GM10266 (cell line): Measurements from ENCODE around the gene CYS1.

Source experiments
- DNase-seq: peaks from one replicate; pipeline ENCODE4 v3.0.0; 2012; ENCODE audit errors: extremely low spot score
- CTCF ChIP-seq: IDR thresholded peaks from 2 replicates; pipeline ENCODE4 v1.5.1; 2012; ENCODE audit warnings: mild to moderate bottlenecking, low read depth; ENCODE audit not compliant: control insufficient read depth, insufficient read depth; ENCODE audit errors: missing control alignments

The CYS1 gene

GRCh38 chr2:10056439-10056838 is 23.8 kb downstream of the CYS1 start:
- TF ChIP-seq CTCF: no peak

GRCh38 chr2:10054976-10055375 is 25.2 kb downstream of the CYS1 start:
- no peak for TF ChIP-seq CTCF

More at GRCh38 chr2:10056439-10056838, 23.8 kb downstream of the CYS1 start:
- no peak for DNase-seq

GRCh38 chr2:10054424-10054823 is 25.8 kb downstream of the CYS1 start:
- TF ChIP-seq CTCF: no peak
- no peak for DNase-seq

More at GRCh38 chr2:10054976-10055375, 25.2 kb downstream of the CYS1 start:
- no peak for DNase-seq

DNA sequence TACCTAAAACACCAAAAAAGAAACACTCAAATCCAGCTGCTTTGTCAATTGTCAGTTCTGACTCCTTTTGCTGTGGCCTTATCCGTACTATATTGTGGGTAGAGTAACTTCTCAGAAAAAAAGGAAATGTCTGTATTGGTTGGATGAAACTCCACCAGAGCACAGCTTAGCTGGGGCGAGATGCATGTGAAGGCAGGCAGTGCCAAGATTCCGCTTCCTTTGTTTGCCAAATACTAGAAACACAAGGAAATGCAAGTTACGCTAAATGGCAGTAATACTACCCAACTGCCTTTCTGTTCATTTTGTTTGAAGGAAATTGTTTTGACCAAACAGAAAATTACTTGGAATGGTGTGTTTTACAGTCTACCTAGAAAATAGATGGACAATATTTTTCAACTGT is 26.9 kb downstream of the CYS1 start:
- TF ChIP-seq CTCF: no peak

DNA sequence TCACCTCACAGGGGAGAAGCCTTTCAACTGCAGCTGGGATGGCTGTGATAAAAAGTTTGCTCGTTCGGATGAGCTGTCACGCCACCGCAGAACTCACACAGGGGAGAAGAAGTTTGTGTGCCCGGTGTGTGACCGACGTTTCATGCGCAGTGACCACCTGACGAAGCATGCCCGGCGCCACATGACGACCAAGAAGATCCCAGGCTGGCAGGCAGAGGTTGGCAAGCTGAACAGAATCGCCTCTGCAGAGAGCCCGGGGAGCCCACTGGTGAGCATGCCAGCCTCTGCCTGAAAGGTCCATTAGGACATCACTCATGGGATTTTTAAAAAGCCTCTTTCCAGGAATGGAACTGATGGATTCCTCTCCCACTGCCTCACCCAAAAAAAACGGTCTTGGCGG is 28.0 kb downstream of the CYS1 start:
- TF ChIP-seq CTCF: no peak
- DNase-seq: no peak

More for the DNA sequence above, 26.9 kb downstream of the CYS1 start:
- DNase-seq: no peak

- DNase-seq: peak; percentile 76
- TF ChIP-seq CTCF: peak; percentile 53
These were observed 31.6 kb downstream of the CYS1 start for GRCh38 chr2:10048501-10049171.

DNA sequence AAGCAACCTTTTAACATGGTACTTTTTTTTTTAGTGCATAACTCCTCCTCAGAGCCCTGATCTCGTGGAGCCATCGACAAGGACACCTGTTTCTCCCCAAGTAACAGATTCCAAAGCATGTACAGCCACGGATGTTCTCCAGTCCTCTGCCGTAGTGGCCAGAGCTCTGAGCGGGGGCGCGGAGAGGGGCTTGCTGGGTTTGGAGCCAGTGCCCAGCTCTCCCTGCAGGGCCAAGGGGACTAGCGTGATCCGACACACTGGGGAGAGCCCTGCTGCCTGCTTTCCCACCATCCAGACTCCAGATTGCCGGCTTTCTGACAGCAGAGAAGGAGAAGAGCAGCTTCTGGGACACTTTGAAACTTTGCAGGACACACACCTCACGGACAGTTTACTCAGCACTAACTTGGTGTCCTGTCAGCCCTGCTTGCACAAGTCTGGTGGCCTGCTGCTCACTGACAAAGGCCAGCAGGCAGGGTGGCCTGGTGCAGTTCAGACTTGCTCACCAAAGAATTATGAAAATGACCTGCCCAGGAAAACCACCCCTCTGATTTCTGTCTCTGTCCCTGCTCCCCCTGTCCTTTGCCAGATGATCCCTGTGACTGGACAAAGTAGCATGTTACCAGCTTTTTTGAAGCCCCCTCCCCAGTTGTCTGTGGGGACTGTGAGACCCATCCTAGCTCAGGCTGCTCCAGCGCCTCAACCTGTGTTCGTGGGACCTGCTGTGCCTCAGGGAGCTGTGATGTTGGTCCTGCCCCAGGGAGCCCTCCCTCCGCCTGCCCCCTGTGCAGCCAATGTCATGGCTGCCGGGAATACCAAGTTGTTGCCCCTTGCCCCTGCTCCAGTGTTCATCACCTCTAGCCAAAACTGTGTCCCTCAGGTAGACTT is 32.4 kb downstream of the CYS1 start:
- DNase-seq: no peak
- no peak for TF ChIP-seq CTCF
